Measurements from ENCODE around the gene ADD2.
"Not testable (repeated sequence)": the region's sequence is repeated elsewhere in the genome, so short reads cannot be mapped to it uniquely, and the experiment has no call there.

Gene ADD2

DNA sequence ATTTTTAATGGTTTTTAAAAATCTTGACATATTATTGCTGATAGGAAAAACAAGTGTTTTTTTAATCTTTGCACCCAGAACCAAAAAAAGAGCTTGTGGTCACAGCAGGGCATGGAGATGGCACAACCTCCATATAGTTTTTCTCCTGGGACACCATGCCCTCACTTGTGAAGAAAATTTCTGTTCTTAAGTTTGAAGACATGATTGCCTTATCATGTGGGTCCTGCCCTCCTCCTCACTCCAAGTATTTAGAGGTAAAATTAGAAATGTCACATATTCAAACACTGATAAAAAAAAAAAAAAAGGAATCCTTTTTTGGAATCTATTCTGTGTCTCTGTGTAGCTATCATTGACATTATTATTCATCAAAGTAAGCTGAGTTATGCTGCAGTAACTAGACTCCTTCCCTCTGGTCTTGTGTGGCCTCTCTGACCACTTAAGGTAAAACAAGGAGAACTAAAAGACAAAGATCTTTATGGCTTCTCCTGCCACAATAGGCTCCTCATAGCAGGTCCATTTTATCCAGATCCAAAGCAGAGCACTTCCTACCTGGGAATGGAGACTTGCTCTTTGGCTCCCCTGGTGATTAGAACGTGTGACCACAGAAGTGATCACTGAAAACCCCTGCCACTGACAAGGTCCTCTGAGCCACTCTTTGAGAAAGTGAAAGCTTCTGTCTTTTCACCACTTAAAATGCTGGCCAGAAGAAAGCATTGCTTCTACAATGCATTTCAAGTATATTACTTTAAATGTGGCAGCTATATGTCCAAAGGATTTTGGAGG lies 19.8 kb downstream of the ADD2 start:
- no peak for DNase-seq (ENCODE audit: low spot score)

- no peak for DNase-seq (ENCODE audit: low spot score)
Measured at GRCh38 chr2:70747284-70747683, 20.7 kb downstream of the ADD2 start.

GRCh38 chr2:70746094-70746974 lies 21.7 kb downstream of the ADD2 start:
- DNase-seq (ENCODE audit: low spot score) = no peak

GRCh38 chr2:70745276-70745825 lies 22.6 kb downstream of the ADD2 start:
- DNase-seq (ENCODE audit: low spot score) = no peak

- no peak for DNase-seq (ENCODE audit: low spot score)
Measured at GRCh38 chr2:70744397-70744796, 23.6 kb downstream of the ADD2 start.

DNA sequence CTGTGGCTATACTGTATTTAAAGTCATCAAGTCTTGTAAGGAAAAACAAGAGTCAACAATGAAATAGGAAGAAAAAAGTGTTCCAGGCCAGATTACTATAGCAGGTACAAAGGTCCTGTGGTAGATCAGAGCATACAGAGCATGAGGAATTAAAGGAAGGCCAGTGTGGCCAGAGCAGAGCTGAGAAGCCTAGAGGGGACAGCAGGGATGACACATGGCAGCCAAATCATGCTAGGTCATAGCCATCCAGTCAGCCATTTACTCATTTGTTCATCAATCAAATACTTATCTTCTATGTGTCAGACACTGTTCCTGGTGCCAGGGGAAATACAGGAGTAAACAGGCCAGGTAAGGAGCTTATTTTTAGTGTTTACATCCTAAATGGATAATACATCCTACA lies 24.3 kb downstream of the ADD2 start:
- no peak for DNase-seq (ENCODE audit: low spot score)

DNA sequence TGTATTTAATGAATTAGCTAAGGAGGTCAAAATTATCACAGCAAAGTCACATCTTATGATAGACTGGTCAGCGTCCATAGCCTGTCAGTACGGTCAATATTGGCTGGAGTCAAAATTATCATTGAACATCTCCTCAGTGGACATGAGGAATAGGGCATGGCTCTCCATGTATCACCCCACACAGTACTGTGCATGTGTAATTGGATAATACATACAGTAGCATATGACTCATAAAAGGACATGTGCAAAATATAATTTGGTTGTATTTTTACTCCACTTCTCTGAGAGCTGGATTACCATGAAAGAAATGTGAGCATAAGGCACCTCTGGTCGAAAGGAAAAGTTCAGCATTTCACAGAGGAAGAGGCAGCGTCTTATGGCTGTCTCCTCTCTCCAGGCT lies 24.9 kb downstream of the ADD2 start:
- DNase-seq (ENCODE audit: low spot score) = no peak

GRCh38 chr2:70739492-70739891 lies 28.5 kb downstream of the ADD2 start:
- not testable (repeated sequence) for DNase-seq (ENCODE audit: low spot score)

GRCh38 chr2:70738159-70738558 lies 29.8 kb downstream of the ADD2 start:
- no peak for DNase-seq (ENCODE audit: low spot score)

DNA sequence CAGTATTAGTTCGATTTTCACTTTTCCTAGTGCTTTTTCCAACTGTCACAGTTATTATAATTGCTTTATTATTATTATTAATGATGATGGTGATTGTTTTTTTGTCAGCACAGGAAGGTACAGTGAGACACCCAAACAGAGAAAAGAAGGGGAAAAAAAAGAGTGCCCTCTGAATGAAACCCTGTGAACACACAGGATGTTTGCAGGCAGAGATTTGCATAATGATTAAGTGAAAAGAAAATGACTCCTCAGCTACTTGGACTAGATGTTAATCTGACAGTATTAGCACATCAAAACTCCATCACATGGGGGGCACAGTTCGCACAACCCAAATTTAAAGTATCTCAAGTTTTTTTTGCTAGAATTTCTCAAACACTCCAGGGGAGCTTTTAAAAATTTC lies 32.9 kb downstream of the ADD2 start:
- DNase-seq (ENCODE audit: low spot score) = no peak

DNA sequence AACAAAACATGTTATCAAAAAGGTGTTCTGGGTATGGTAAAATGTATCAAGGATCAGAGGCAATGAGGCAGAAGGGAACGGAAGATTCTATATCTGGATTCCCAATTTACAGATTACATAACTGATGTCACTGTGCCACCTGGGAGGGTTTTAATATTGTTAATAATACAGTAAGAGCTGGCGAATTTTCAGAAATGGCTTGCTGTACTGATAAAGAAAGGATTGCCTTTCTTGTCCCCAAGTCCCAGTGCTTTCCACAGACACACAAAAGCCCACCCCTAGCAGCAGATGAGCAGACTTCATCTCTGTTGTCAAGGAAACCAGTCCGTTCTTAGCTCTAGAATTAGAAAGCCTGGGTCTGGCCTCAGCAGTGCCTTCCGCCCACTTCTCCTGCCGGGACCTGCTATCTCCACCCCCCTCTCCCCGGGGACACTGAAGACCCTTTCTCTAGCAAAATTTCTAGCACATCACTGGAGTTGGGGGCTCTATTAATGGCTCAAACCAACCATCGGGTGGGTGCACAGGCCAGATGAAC lies 34.3 kb downstream of the ADD2 start:
- DNase-seq (ENCODE audit: low spot score) = no peak

DNA sequence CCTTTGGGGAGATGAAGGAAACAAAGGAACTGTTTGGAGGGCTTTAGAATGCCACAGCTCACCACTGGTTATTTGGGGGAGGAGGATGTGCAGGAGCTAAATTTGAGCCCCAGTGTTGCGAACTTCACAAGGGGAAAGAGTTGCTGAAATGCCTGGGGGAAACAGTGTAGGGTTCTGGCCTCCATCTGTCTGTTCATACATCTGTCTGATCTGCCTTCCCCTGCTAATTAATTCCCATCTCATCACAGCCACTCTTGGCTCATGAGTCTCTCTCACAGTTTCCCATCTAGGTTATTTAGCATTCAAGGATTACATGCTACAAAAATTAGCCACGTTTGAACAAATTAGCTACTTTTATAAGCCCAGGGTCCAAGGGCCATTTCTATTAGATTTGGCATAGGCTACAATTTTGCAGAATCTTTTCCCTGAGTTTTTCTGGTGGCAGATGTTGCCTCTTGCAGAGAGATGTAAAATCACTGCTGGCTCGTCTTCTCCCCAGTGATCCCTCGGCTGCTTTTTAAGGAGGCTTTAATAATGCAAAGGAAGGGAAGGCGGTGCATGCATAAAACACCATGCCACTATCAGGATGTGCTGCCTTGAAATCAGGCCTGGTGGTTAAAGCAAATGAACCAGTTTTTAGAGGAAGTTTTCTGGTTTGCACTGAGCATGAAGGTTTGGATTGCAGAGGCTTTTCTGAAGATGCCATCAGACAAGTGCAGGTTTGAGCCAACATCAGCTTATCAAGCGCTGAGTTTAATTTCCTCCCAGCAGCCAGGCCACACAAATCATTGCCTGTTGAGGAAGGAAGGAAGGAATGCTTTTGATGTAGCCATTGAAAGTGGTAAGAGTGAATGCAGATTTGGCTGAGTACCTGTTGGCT lies 35.0 kb downstream of the ADD2 start:
- DNase-seq (ENCODE audit: low spot score) = no peak

- DNase-seq (ENCODE audit: low spot score) = no peak
Measured at GRCh38 chr2:70730730-70731129, 37.3 kb downstream of the ADD2 start.

DNA sequence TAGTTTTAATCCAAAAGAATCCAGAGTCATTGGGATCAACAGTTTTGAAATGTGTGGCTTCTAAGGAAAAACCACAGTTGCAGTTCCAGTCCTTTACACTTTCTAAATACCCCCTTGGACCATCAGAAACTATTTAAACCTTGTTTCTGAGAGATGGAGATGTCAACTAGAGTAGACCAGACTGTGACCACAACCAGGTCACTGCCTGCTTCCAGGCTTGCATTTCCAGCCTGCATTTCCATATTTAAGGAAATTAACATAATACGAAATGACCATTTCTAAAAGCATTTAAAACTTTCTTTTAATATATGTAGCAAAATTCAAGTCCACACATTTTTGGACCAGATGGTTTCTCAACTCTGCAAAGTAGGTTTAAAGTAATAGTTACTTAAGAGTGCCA lies 38.4 kb downstream of the ADD2 start:
- DNase-seq (ENCODE audit: low spot score) = no peak

- DNase-seq (ENCODE audit: low spot score) = no peak
Measured at GRCh38 chr2:70728128-70728527, 39.9 kb downstream of the ADD2 start.

DNA sequence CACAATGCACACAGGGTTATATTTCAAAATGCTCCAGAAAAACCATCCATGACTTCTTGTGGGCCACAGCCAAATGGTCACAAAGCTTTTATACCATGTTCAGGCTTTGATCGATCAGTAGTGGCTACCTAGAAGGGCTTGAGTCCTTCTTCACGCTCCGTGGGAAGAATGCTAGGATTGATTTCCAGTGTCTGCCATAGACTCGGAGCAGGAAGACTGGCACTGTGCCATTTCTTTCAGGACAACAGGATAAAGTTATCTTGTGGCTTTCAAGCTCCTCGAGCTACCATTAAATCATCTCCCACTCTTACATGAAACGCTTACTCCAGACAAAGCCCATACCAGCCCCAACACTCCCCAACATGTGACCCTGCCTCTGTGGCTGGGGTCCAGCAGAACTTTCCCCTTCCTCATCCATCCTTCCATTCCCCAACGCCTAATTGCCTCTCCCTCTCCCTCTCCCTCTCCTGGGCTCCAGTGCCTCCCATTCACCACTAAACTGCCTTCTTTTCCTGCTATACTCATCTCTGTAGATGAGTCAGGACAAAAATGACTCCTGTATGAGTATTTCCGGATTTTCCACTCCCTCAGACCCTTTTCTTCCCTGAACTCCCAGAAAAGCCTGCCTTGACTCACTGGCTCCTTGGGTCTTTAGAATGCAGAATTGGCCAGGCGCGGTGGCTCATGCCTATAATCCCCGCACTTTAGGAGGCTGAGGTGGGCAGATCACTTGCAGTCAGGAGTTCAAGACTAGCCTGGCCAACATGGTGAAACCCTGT lies 40.9 kb downstream of the ADD2 start:
- DNase-seq (ENCODE audit: low spot score) = peak; percentile 92

- no peak for DNase-seq (ENCODE audit: low spot score)
Measured at GRCh38 chr2:70725505-70725904, 42.5 kb downstream of the ADD2 start.

DNA sequence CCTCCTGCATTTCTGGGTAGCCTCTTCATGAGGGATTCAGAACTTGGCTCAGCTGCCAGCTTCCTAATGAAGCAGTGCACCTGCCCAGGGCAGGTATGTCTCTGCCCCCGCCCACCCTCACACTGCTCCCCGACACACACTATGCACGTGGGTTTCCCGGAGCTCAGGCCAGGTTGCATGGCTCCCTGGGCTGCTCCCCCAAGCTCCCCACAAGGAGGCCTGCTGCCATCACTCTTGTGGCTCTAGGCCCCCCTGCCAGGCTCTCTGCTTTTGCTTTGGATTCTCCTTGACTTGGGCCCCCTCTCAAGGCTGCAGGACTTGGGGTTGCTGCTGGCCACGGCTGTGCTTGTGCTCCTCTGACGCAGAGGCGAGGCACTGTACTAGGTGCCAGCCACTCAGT lies 43.6 kb downstream of the ADD2 start:
- DNase-seq (ENCODE audit: low spot score) = no peak

GRCh38 chr2:70723286-70723885 lies 44.6 kb downstream of the ADD2 start:
- no peak for DNase-seq (ENCODE audit: low spot score)

GRCh38 chr2:70720124-70720523 lies 47.9 kb downstream of the ADD2 start:
- no peak for DNase-seq (ENCODE audit: low spot score)

DNA sequence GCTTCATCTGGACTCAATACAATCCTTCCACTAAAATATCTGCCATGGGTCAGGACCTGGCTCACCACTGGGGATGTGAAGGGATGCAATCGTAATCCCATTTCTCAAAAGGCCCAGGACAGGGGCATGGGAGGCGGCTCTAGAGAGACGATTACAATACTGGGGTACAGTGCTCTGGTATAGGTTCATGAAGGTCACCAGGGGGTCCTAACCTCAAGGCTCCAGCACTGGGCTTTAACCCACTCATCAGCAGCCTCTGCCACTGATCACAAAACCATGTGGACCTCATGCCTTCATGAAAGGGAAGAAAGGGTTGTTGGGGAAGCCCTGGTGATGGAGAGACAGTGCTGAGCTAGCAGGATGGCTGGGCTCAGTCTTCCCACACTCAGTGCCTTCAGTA lies 48.8 kb downstream of the ADD2 start:
- no peak for DNase-seq (ENCODE audit: low spot score)
